Measurements from ENCODE around the gene SLC35F6.
"Not testable (repeated sequence)": the region's sequence is repeated elsewhere in the genome, so short reads cannot be mapped to it uniquely, and the experiment has no call there.

SLC35F6 gene

GRCh38 chr2:26807788-26808460 lies 43.8 kb downstream of the SLC35F6 start:
- no peak for TF ChIP-seq CTCF (IDR thresholded peaks at IDR 0.05; ENCODE audit: control extremely low read depth, extremely low read depth, low read depth, missing control alignments)
- POLR2A ChIA-PET, result no interaction called here
- DNase-seq (ENCODE audit: extremely low spot score), result no peak
- CTCF ChIA-PET, result no interaction called here

GRCh38 chr2:26809211-26809610 lies 45.1 kb downstream of the SLC35F6 start:
- TF ChIP-seq CTCF (IDR thresholded peaks at IDR 0.05; ENCODE audit: control extremely low read depth, extremely low read depth, low read depth, missing control alignments), result no peak
- ChIA-PET CTCF (interaction anchor here (1.0 to 1.6 kb wide), 2 partner anchors 10 to 18 kb away, joined by 3 to 4 read pairs; no protein-coding TSS in a partner anchor), POLR2A (interaction anchor here (0.6 kb wide), 1 partner anchor 816 kb away, joined by 4 read pairs; no protein-coding TSS in a partner anchor)
- no peak for DNase-seq (ENCODE audit: extremely low spot score)

- no peak for DNase-seq (ENCODE audit: extremely low spot score)
- ChIA-PET POLR2A (interaction anchor here (0.6 kb wide), 1 partner anchor 817 kb away, joined by 4 read pairs; no protein-coding TSS in a partner anchor), CTCF (interaction anchor here (1.0 to 1.6 kb wide), 2 partner anchors 11 to 19 kb away, joined by 3 to 4 read pairs; no protein-coding TSS in a partner anchor)
- TF ChIP-seq CTCF (IDR thresholded peaks at IDR 0.05; ENCODE audit: control extremely low read depth, extremely low read depth, low read depth, missing control alignments), result no peak
Measured at GRCh38 chr2:26809876-26810577, 45.9 kb downstream of the SLC35F6 start.

- POLR2A ChIA-PET, result no interaction called here
- CTCF ChIA-PET, result no interaction called here
- TF ChIP-seq CTCF (IDR thresholded peaks at IDR 0.05; ENCODE audit: control extremely low read depth, extremely low read depth, low read depth, missing control alignments), result no peak
Measured at GRCh38 chr2:26811261-26811660, 47.2 kb downstream of the SLC35F6 start.

GRCh38 chr2:26811791-26812694 lies 48.0 kb downstream of the SLC35F6 start:
- no peak for TF ChIP-seq CTCF (IDR thresholded peaks at IDR 0.05; ENCODE audit: control extremely low read depth, extremely low read depth, low read depth, missing control alignments)
- CTCF ChIA-PET, result interaction anchor here (1.3 kb wide), 1 partner anchor 19 kb away, joined by 3 read pairs; no protein-coding TSS in a partner anchor
- no peak for DNase-seq (ENCODE audit: extremely low spot score)

More at GRCh38 chr2:26811261-26811660, 47.2 kb downstream of the SLC35F6 start:
- DNase-seq (ENCODE audit: extremely low spot score), result no peak

GRCh38 chr2:26812731-26813130 lies 48.6 kb downstream of the SLC35F6 start:
- ChIA-PET CTCF (interaction anchor here (1.3 kb wide), 1 partner anchor 19 kb away, joined by 3 read pairs; no protein-coding TSS in a partner anchor), POLR2A (no interaction called here)
- no peak for DNase-seq (ENCODE audit: extremely low spot score)
- no peak for TF ChIP-seq CTCF (IDR thresholded peaks at IDR 0.05; ENCODE audit: control extremely low read depth, extremely low read depth, low read depth, missing control alignments)

More at GRCh38 chr2:26811791-26812694, 48.0 kb downstream of the SLC35F6 start:
- POLR2A ChIA-PET, result no interaction called here

- CTCF ChIA-PET, result interaction anchor here (0.8 kb wide), 1 partner anchor 31 kb away, joined by 3 read pairs; no protein-coding TSS in a partner anchor
- DNase-seq (ENCODE audit: extremely low spot score); POLR2A ChIA-PET: not testable (repeated sequence)
Measured at GRCh38 chr2:26814072-26814765, 50.1 kb downstream of the SLC35F6 start.

Measured in GM10248 (cell line).